Fibroblast of lung (primary cell): ENCODE data around the gene BUB1B. TPM values are rescaled to one million over a fixed set of nuclear protein-coding genes. Genes with fewer than 3 reads are reported as not detected.

Experiments used
- DNase-seq, 2 donors: peaks; one replicate each; pipeline versions ENCODE4 v3.0.0 to v3.0.0-alpha.2; 2010; ENCODE audit warnings: low read depth in 2 of 2
- H2AFZ ChIP-seq: 2 replicates; pipeline ENCODE4 v1.5.1; 2012; ENCODE audit warnings: low read length, control low read depth, inconsistent platforms
- H3K27ac ChIP-seq: 2 replicates; pipeline ENCODE4 v1.5.1; 2011; ENCODE audit warnings: low read length, control low read depth; ENCODE audit not compliant: insufficient read depth
- H3K27me3 ChIP-seq: 2 replicates; pipeline ENCODE4 v1.5.1; 2011; ENCODE audit warnings: mild to moderate bottlenecking, low read length; ENCODE audit not compliant: control insufficient read depth, insufficient read depth
- H3K36me3 ChIP-seq: 2 replicates; pipeline ENCODE4 v1.5.1; 2011; ENCODE audit warnings: low read length; ENCODE audit not compliant: control insufficient read depth, insufficient read depth
- H3K4me1 ChIP-seq: 2 replicates; pipeline ENCODE4 v1.5.1; 2011; ENCODE audit warnings: low read length; ENCODE audit not compliant: control insufficient read depth, insufficient read depth; ENCODE audit errors: extremely low read depth
- H3K4me2 ChIP-seq: 2 replicates; pipeline ENCODE4 v1.5.1; 2011; ENCODE audit warnings: low read length, control low read depth; ENCODE audit not compliant: insufficient read depth; ENCODE audit errors: extremely low read depth
- H3K4me3 ChIP-seq, 4 experiments: fragments of 200-600 bp in 1 of 4; sonication (generic) in 1 of 4; replicated peaks in 1 of 4; 2 replicates each; pipeline ENCODE4 v1.5.1; 2011 to 2016; ENCODE audit warnings: low read length in 4 of 4, low read depth in 3 of 4, mild to moderate bottlenecking in 3 of 4, control low read depth in 2 of 4, inconsistent platforms in 1 of 4, mixed read lengths in 1 of 4; ENCODE audit not compliant: insufficient read depth in 1 of 4; ENCODE audit errors: control extremely low read depth in 1 of 4
- H3K79me2 ChIP-seq: 2 replicates; pipeline ENCODE4 v1.5.1; 2012; ENCODE audit warnings: mild to moderate bottlenecking, low read length, inconsistent platforms; ENCODE audit not compliant: control insufficient read depth, insufficient read depth
- H3K9ac ChIP-seq: 2 replicates; pipeline ENCODE4 v1.5.1; 2011; ENCODE audit warnings: mild to moderate bottlenecking, low read length, control low read depth; ENCODE audit not compliant: insufficient read depth
- H3K9me3 ChIP-seq: 2 replicates; pipeline ENCODE4 v1.5.1; 2012; ENCODE audit warnings: low read depth, low read length; ENCODE audit not compliant: control insufficient read depth, insufficient read depth
- H4K20me1 ChIP-seq: 2 replicates; pipeline ENCODE4 v1.5.1; 2011; ENCODE audit warnings: low read length; ENCODE audit not compliant: control insufficient read depth, insufficient read depth; ENCODE audit errors: extremely low read depth
- CTCF ChIP-seq, 2 donors: IDR thresholded peaks in 1 of 2; conservative IDR thresholded peaks in 1 of 2; 1 replicate in 1 of 2; 2 replicates in 1 of 2; pipeline ENCODE4 v1.5.1; 2011 to 2012; ENCODE audit warnings: low read length in 2 of 2, control low read depth in 1 of 2, inconsistent platforms in 1 of 2, low read depth in 1 of 2, mild to moderate bottlenecking in 1 of 2
- EZH2 ChIP-seq: IDR thresholded peaks from 2 replicates; pipeline ENCODE4 v1.5.1; 2012; ENCODE audit warnings: low read length, control low read depth, mild to moderate bottlenecking; ENCODE audit errors: missing control alignments
- polyA plus RNA-seq, 2 donors: library from polyadenylated mRNA; depleted of rRNA in 1 of 2; stranded (reverse) in 1 of 2; unstranded in 1 of 2; fragments of >200 nt; gene quantifications; 2 replicates each; pipeline ENCODE4 v1.2.1, GENCODE V29; 2011 to 2012; ENCODE audit warnings: missing spikeins in 1 of 2
- total RNA-seq: library from RNA; depleted of rRNA; stranded (reverse); fragments of >200 nt; gene quantifications from 2 replicates; pipeline ENCODE4 v1.2.1, GENCODE V29; 2014

Gene BUB1B
- total and polyA plus RNA-seq, 2 donors (not counting 1 experiment from before 2014, with no cell fraction given), result 5.4 to 6.9 TPM

GRCh38 chr15:40239693-40240618 is 79.1 kb downstream of the BUB1B start:
- Histone ChIP-seq H3K9ac (no peak overlapping the region), H3K4me2 (peak overlapping the region; percentile 85), H3K4me3 (no peak overlapping the region), H4K20me1 (no peaks in the 10 kb centered on the region), H3K27ac (no peak overlapping the region), H3K79me2 (no peaks in the 10 kb centered on the region), H3K9me3 (no peaks in the 10 kb centered on the region), H3K36me3 (no peaks in the 10 kb centered on the region), H2AFZ (no peak overlapping the region), H3K4me1 (peaks cover 4% of the 10 kb centered on the region), H3K27me3 (peaks cover 4% of the 10 kb centered on the region)
- DNase-seq, result no peak
- TF ChIP-seq CTCF (conservative IDR thresholded peaks at IDR 0.05 in 1 of 2, IDR thresholded peaks at IDR 0.05 in 1 of 2; ENCODE audit: low read depth in 1 of 2, low read length in 2 of 2) (no peak), EZH2 (no peak)

GRCh38 chr15:40240619-40241221 is 79.9 kb downstream of the BUB1B start:
- no peaks in the 10 kb centered on the region for H3K9me3 ChIP-seq
- no peak overlapping the region for H3K27ac ChIP-seq
- no peak for DNase-seq
- H3K9ac ChIP-seq, result no peak overlapping the region
- no peaks in the 10 kb centered on the region for H3K79me2 ChIP-seq
- H2AFZ ChIP-seq, result no peak overlapping the region
- no peak overlapping the region for H3K4me2 ChIP-seq
- H3K27me3 ChIP-seq, result peaks cover 4% of the 10 kb centered on the region
- H3K4me1 ChIP-seq, result peaks cover 4% of the 10 kb centered on the region
- no peak overlapping the region for H3K4me3 ChIP-seq
- TF ChIP-seq EZH2, result no peak
- no peak for TF ChIP-seq CTCF (conservative IDR thresholded peaks at IDR 0.05 in 1 of 2, IDR thresholded peaks at IDR 0.05 in 1 of 2; ENCODE audit: low read depth in 1 of 2, low read length in 2 of 2)
- no peaks in the 10 kb centered on the region for H4K20me1 ChIP-seq
- H3K36me3 ChIP-seq, result no peaks in the 10 kb centered on the region
